WTC11 (cell line): ENCODE measurements around the gene GJB3. TPM values are rescaled to one million over a fixed set of nuclear protein-coding genes. Genes with fewer than 3 reads are reported as not detected.
"Not testable (repeated sequence)": the region's sequence is repeated elsewhere in the genome, so short reads cannot be mapped to it uniquely, and the experiment has no call there.

Source experiments
- ATAC-seq: fragments of 200-7000 bp; cut with Tn5 transposase; 2 replicates; pipeline ENCODE4 v1.10.0; 2021; ENCODE audit warnings: mild to moderate bottlenecking, moderate library complexity
- CTCF ChIA-PET: fragments of 300-600 bp; sonication (Branson Sonifier 250); formaldehyde crosslinking; loops from one replicate; lab custom pipeline; 2021; ENCODE audit warnings: antibody characterized with exemption; lab: Charles Lee
- POLR2A ChIA-PET: fragments of 350-600 bp; sonication (Branson Sonifier 250); formaldehyde crosslinking; loops from one replicate; lab custom pipeline; 2021; ENCODE audit warnings: antibody characterized with exemption; lab: Charles Lee
- DNase-seq: peaks from one replicate; pipeline ENCODE4 v3.0.0; 2021; ENCODE audit warnings: low spot score
- H3K27ac Mint-ChIP-seq: 2 replicates; pipeline ENCODE4 v1.8.0; 2021; ENCODE audit warnings: mixed read lengths
- H3K27me3 Mint-ChIP-seq: 2 replicates; pipeline ENCODE4 v1.8.0; 2021; ENCODE audit warnings: low read depth, mild to moderate bottlenecking, moderate library complexity, mixed read lengths
- H3K36me3 Mint-ChIP-seq: 2 replicates; pipeline ENCODE4 v1.8.0; 2021; ENCODE audit warnings: mixed read lengths
- H3K4me1 Mint-ChIP-seq: 2 replicates; pipeline ENCODE4 v1.8.0; 2022; ENCODE audit warnings: mixed read lengths
- H3K4me3 Mint-ChIP-seq: 2 replicates; pipeline ENCODE4 v1.8.0; 2021; ENCODE audit warnings: mild to moderate bottlenecking, moderate library complexity, mixed read lengths
- H3K9me3 Mint-ChIP-seq: 2 replicates; pipeline ENCODE4 v1.8.0; 2021; ENCODE audit warnings: mixed read lengths
- CBFB ChIP-seq: sonication (generic); formaldehyde crosslinking; IDR thresholded peaks from 2 replicates; pipeline ENCODE4 v1.8.1; 2022; ENCODE audit warnings: mild to moderate bottlenecking, low read depth, missing genetic modification reagents
- CREB1 ChIP-seq: sonication (generic); formaldehyde crosslinking; IDR thresholded peaks from 2 replicates; pipeline ENCODE4 v1.8.0; 2023; ENCODE audit warnings: mild to moderate bottlenecking, missing genetic modification reagents
- CREM ChIP-seq: sonication (generic); formaldehyde crosslinking; IDR thresholded peaks from 2 replicates; pipeline ENCODE4 v1.8.1; 2022; ENCODE audit warnings: mild to moderate bottlenecking, missing genetic modification reagents, moderate library complexity
- GABPB1 ChIP-seq: sonication (generic); formaldehyde crosslinking; IDR thresholded peaks from 2 replicates; pipeline ENCODE4 v1.8.1; 2023; ENCODE audit warnings: mild to moderate bottlenecking, missing genetic modification reagents
- GTF2I ChIP-seq: fragments of 250-450 bp; sonication (Bioruptor Pico); conservative IDR thresholded peaks from 2 replicates; pipeline ENCODE4 v1.4.0; 2021; ENCODE audit warnings: mild to moderate bottlenecking
- IRF2 ChIP-seq: sonication (generic); formaldehyde crosslinking; IDR thresholded peaks from 2 replicates; pipeline ENCODE4 v1.8.0; 2022; ENCODE audit warnings: low read depth, missing genetic modification reagents, borderline replicate concordance
- JUN ChIP-seq: sonication (generic); formaldehyde crosslinking; IDR thresholded peaks from 2 replicates; pipeline ENCODE4 v1.8.0; 2023; ENCODE audit warnings: mild to moderate bottlenecking, missing genetic modification reagents
- MYBL2 ChIP-seq: sonication (generic); formaldehyde crosslinking; IDR thresholded peaks from 2 replicates; pipeline ENCODE4 v1.8.1; 2023; ENCODE audit warnings: mild to moderate bottlenecking, moderate library complexity, missing genetic modification reagents
- NR1H2 ChIP-seq: sonication (generic); formaldehyde crosslinking; IDR thresholded peaks from 2 replicates; pipeline ENCODE4 v1.9.0; 2021; ENCODE audit warnings: mild to moderate bottlenecking, moderate library complexity, missing genetic modification reagents
- NR3C1 ChIP-seq: sonication (generic); formaldehyde crosslinking; conservative IDR thresholded peaks from 2 replicates; pipeline ENCODE4 v1.8.1; 2023; ENCODE audit warnings: low read depth, mild to moderate bottlenecking, missing genetic modification reagents
- PRRX2 ChIP-seq: fragments of 250-450 bp; sonication (Bioruptor Pico); IDR thresholded peaks from 2 replicates; pipeline ENCODE4 v1.8.0; 2021; ENCODE audit warnings: mild to moderate bottlenecking
- SMAD3 ChIP-seq: sonication (generic); formaldehyde crosslinking; IDR thresholded peaks from 2 replicates; pipeline ENCODE4 v1.8.0; 2022; ENCODE audit warnings: missing genetic modification reagents, mild to moderate bottlenecking, borderline replicate concordance
- TP53 ChIP-seq: sonication (generic); formaldehyde crosslinking; IDR thresholded peaks from 2 replicates; pipeline ENCODE4 v1.8.1; 2023; ENCODE audit warnings: mild to moderate bottlenecking, missing genetic modification reagents
- ZBTB21 ChIP-seq: sonication (generic); formaldehyde crosslinking; IDR thresholded peaks from 2 replicates; pipeline ENCODE4 v1.8.1; 2023; ENCODE audit warnings: mild to moderate bottlenecking, missing genetic modification reagents, borderline replicate concordance
- ZNF396 ChIP-seq: fragments of 250-450 bp; sonication (Bioruptor Pico); IDR thresholded peaks from 2 replicates; pipeline ENCODE4 v1.8.0; 2021; ENCODE audit warnings: mild to moderate bottlenecking, moderate library complexity, borderline replicate concordance
- ZNF671 ChIP-seq: fragments of 250-450 bp; sonication (Bioruptor Pico); IDR thresholded peaks from 2 replicates; pipeline ENCODE4 v1.8.0; 2021; ENCODE audit warnings: mild to moderate bottlenecking
- total RNA-seq: library from RNA; stranded (reverse); gene quantifications from 3 replicates; pipeline ENCODE4 v1.2.3, GENCODE V29; 2021
- TF ChIP-seq, protein P1 (sequence below): sonication (generic); formaldehyde crosslinking; IDR thresholded peaks from 2 replicates; pipeline ENCODE4 v1.8.1; 2023; ENCODE audit warnings: mild to moderate bottlenecking, missing genetic modification reagents
- TF ChIP-seq, protein P2 (sequence below): sonication (generic); formaldehyde crosslinking; conservative IDR thresholded peaks from 2 replicates; pipeline ENCODE4 v1.8.1; 2022; ENCODE audit warnings: mild to moderate bottlenecking, missing genetic modification reagents
- TF ChIP-seq, protein P3 (sequence below): sonication (generic); formaldehyde crosslinking; IDR thresholded peaks from 2 replicates; pipeline ENCODE4 v1.8.1; 2022; ENCODE audit warnings: mild to moderate bottlenecking, missing genetic modification reagents, moderate library complexity, borderline replicate concordance
- TF ChIP-seq, protein P4 (sequence below): sonication (generic); formaldehyde crosslinking; IDR thresholded peaks from 2 replicates; pipeline ENCODE4 v1.8.1; 2023; ENCODE audit warnings: mild to moderate bottlenecking, moderate library complexity, missing genetic modification reagents
- TF ChIP-seq, protein P5 (sequence below): sonication (generic); formaldehyde crosslinking; IDR thresholded peaks from 2 replicates; pipeline ENCODE4 v1.8.1; 2022; ENCODE audit warnings: low read depth, missing genetic modification reagents, borderline replicate concordance
- TF ChIP-seq, protein P6 (sequence below): sonication (generic); formaldehyde crosslinking; IDR thresholded peaks from 2 replicates; pipeline ENCODE4 v1.8.0; 2023; ENCODE audit warnings: missing genetic modification reagents
- TF ChIP-seq, protein P7 (sequence below): fragments of 200-600 bp; IDR thresholded peaks from 2 replicates; pipeline ENCODE4 v1.8.0; 2022; ENCODE audit warnings: antibody characterized with exemption

The GJB3 gene
- total RNA-seq, 1 experiment from 2014 or later = 0.46 TPM

DNA sequence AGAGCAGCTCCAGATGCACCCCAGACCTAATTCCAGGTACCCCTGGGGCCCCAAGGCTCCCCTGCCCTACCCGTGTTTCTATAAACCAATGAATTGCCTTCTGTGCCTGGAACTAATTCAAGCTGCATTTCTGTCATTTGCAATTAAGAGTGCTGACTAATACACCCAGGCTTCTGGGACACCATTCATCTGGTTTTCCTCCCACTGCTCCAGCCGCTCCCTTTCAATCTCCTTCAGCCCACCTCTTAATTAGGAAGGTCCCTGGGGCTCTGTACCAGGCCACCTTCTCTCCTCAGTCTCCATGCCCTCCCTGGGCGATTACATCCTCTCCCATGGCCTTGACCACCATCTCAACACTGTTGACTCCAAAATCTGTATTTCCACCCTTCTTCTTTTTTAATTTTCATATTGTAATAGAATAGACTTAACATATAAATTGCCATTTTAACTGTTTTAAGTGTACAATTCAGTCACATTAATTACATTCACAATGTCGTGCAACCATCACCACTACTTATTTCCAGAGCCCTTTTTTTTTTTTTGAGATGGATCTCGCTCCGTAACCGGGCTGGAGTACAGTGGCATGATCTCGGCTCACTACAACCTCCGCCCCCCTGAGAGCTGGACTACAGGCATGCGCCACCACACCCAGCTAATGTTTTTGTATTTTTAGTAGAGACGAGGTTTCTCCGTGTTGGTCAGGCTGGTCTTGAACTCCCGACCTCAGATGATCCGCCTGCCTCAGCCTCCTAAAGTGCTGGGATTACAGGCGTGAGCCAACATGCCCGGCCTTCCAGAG, 9.2 kb upstream of the GJB3 start (continued):
- no peak for TF ChIP-seq GABPB1 (CRISPR knock-in tag)
- TF ChIP-seq IRF2 (CRISPR knock-in tag) = no peak
- TF ChIP-seq, protein P1, sequence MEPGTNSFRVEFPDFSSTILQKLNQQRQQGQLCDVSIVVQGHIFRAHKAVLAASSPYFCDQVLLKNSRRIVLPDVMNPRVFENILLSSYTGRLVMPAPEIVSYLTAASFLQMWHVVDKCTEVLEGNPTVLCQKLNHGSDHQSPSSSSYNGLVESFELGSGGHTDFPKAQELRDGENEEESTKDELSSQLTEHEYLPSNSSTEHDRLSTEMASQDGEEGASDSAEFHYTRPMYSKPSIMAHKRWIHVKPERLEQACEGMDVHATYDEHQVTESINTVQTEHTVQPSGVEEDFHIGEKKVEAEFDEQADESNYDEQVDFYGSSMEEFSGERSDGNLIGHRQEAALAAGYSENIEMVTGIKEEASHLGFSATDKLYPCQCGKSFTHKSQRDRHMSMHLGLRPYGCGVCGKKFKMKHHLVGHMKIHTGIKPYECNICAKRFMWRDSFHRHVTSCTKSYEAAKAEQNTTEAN (CRISPR knock-in tag) = no peak
- no peak for TF ChIP-seq TP53
- TF ChIP-seq CREM (CRISPR knock-in tag) = no peak
- TF ChIP-seq GTF2I (CRISPR knock-in tag) = no peak
- TF ChIP-seq, protein P2, sequence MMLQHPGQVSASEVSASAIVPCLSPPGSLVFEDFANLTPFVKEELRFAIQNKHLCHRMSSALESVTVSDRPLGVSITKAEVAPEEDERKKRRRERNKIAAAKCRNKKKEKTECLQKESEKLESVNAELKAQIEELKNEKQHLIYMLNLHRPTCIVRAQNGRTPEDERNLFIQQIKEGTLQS (CRISPR knock-in tag) = no peak
- TF ChIP-seq JUN (CRISPR knock-in tag) = no peak
- TF ChIP-seq, protein P3, sequence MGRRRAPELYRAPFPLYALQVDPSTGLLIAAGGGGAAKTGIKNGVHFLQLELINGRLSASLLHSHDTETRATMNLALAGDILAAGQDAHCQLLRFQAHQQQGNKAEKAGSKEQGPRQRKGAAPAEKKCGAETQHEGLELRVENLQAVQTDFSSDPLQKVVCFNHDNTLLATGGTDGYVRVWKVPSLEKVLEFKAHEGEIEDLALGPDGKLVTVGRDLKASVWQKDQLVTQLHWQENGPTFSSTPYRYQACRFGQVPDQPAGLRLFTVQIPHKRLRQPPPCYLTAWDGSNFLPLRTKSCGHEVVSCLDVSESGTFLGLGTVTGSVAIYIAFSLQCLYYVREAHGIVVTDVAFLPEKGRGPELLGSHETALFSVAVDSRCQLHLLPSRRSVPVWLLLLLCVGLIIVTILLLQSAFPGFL = no peak
- TF ChIP-seq PRRX2 (CRISPR knock-in tag) = no peak
- TF ChIP-seq CBFB (CRISPR knock-in tag) = no peak
- no peak for TF ChIP-seq ZNF396 (CRISPR knock-in tag)
- TF ChIP-seq SMAD3 (CRISPR knock-in tag) = no peak

DNA sequence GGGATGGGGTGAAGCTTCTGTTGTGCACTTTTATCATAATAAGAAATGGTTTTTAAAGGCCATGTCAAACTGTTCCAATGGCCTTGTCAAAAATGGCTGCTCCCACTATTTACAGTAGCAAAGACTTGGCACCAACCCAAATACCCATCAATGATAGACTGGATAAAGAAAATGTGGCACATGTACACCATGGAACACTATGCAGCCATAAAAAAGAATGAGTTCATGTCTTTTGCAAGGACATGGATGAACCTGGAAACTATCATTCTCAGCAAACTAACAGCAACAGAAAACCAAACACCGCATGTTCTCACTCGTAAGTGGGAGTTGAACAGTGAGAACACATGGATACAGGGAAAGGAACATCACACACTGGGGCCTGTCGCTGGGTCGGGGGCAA, 7.9 kb upstream of the GJB3 start:
- POLR2A ChIA-PET, H3K9me3 Mint-ChIP-seq, H3K4me3 Mint-ChIP-seq, H3K36me3 Mint-ChIP-seq, H3K27ac Mint-ChIP-seq, ATAC-seq, H3K27me3 Mint-ChIP-seq, DNase-seq, H3K4me1 Mint-ChIP-seq: not testable (repeated sequence)
- CTCF ChIA-PET = interaction anchor here (0.6 kb wide), 1 partner anchor 486 kb away, joined by 4 read pairs; no protein-coding TSS in a partner anchor

DNA sequence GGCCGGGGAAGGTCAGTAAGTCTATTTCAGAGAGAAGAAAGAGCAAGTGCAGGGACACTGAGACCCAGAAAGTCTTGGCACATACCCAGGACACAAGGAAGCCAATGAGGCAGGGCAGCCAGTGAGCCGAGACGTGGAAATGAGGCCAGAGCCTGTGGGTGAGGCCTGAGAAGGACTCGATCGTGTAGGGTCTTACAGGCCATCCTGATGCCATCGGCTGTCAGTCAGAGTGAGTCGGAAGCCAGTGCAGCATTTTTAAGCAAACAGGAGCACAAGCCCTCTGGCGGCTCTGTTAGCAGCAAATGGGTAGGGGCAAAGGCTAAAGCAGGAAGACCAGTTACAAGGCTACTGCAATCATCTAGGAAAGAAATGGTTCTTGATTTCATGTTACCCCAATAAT, 6.1 kb upstream of the GJB3 start:
- Mint-ChIP-seq H3K27ac (no peak overlapping the region), H3K4me1 (no peaks in the 10 kb centered on the region), H3K36me3 (no peaks in the 10 kb centered on the region), H3K4me3 (no peak overlapping the region), H3K27me3 (peaks cover 14% of the 10 kb centered on the region), H3K9me3 (no peaks in the 10 kb centered on the region)
- ATAC-seq (no peak), DNase-seq (no peak)
- CTCF ChIA-PET = interaction anchor here (1.3 kb wide), 1 partner anchor 11 kb away, joined by 4 read pairs; no protein-coding TSS in a partner anchor
- POLR2A ChIA-PET = interaction anchor here (1.1 kb wide), 1 partner anchor 32 kb away, joined by 3 read pairs; no protein-coding TSS in a partner anchor
- TF ChIP-seq, protein P4, sequence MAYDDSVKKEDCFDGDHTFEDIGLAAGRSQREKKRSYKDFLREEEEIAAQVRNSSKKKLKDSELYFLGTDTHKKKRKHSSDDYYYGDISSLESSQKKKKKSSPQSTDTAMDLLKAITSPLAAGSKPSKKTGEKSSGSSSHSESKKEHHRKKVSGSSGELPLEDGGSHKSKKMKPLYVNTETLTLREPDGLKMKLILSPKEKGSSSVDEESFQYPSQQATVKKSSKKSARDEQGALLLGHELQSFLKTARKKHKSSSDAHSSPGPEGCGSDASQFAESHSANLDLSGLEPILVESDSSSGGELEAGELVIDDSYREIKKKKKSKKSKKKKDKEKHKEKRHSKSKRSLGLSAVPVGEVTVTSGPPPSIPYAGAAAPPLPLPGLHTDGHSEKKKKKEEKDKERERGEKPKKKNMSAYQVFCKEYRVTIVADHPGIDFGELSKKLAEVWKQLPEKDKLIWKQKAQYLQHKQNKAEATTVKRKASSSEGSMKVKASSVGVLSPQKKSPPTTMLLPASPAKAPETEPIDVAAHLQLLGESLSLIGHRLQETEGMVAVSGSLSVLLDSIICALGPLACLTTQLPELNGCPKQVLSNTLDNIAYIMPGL = no peak
- TF ChIP-seq NR1H2 (CRISPR knock-in tag) = no peak
- TF ChIP-seq, protein P5, sequence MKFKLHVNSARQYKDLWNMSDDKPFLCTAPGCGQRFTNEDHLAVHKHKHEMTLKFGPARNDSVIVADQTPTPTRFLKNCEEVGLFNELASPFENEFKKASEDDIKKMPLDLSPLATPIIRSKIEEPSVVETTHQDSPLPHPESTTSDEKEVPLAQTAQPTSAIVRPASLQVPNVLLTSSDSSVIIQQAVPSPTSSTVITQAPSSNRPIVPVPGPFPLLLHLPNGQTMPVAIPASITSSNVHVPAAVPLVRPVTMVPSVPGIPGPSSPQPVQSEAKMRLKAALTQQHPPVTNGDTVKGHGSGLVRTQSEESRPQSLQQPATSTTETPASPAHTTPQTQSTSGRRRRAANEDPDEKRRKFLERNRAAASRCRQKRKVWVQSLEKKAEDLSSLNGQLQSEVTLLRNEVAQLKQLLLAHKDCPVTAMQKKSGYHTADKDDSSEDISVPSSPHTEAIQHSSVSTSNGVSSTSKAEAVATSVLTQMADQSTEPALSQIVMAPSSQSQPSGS (CRISPR knock-in tag) = no peak
- TF ChIP-seq NR3C1 (CRISPR knock-in tag) = no peak
- TF ChIP-seq, protein P6, sequence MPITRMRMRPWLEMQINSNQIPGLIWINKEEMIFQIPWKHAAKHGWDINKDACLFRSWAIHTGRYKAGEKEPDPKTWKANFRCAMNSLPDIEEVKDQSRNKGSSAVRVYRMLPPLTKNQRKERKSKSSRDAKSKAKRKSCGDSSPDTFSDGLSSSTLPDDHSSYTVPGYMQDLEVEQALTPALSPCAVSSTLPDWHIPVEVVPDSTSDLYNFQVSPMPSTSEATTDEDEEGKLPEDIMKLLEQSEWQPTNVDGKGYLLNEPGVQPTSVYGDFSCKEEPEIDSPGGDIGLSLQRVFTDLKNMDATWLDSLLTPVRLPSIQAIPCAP = no peak
- no peak for TF ChIP-seq ZBTB21 (CRISPR knock-in tag)
- TF ChIP-seq, protein P3 = no peak
- no peak for TF ChIP-seq CREB1 (CRISPR knock-in tag)
- TF ChIP-seq ZNF671 = no peak
- TF ChIP-seq MYBL2 (CRISPR knock-in tag) = no peak
- TF ChIP-seq, protein P7, sequence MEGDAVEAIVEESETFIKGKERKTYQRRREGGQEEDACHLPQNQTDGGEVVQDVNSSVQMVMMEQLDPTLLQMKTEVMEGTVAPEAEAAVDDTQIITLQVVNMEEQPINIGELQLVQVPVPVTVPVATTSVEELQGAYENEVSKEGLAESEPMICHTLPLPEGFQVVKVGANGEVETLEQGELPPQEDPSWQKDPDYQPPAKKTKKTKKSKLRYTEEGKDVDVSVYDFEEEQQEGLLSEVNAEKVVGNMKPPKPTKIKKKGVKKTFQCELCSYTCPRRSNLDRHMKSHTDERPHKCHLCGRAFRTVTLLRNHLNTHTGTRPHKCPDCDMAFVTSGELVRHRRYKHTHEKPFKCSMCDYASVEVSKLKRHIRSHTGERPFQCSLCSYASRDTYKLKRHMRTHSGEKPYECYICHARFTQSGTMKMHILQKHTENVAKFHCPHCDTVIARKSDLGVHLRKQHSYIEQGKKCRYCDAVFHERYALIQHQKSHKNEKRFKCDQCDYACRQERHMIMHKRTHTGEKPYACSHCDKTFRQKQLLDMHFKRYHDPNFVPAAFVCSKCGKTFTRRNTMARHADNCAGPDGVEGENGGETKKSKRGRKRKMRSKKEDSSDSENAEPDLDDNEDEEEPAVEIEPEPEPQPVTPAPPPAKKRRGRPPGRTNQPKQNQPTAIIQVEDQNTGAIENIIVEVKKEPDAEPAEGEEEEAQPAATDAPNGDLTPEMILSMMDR = no peak
